GM21786 (cell line): ENCODE data around the gene KRT75.

Experiments
- ATAC-seq: cut with Tn5 transposase; IDR thresholded peaks from one replicate; pipeline ENCODE4 v1.9.1; 2021; ENCODE audit not compliant: unreplicated experiment

KRT75 gene

DNA sequence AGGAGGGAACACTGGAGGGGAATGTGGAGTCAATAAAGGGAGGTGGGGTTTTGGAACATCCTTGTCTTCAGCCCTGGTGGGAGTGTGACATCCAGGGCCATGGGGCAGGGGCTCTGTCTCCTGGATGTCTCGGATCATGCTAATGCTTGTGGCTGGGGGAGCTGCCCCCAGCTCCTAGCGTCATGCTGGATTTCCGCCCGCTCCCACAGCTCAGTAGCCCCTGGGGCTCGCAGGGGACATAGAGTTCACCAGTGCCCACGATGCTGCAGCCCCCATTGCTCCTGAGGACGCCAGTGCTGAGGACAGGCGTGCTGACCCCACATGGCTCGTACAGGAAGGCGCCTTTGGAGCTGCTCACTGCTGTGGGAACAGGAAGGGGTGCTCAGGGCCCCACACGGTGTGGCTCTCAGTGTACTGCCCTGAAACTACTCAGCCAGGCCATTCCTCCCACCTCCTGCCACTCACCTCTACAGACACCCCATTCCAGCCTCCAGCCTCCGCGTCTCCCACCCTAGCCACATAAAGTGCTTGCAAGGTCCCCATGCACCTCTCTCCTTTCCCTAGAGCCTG is 39.2 kb downstream of the KRT75 start:
- no peak for ATAC-seq

GRCh38 chr12:52392465-52393007 is 41.6 kb downstream of the KRT75 start:
- no peak for ATAC-seq

- no peak for ATAC-seq
These were observed 42.6 kb downstream of the KRT75 start for GRCh38 chr12:52391618-52392002.

DNA sequence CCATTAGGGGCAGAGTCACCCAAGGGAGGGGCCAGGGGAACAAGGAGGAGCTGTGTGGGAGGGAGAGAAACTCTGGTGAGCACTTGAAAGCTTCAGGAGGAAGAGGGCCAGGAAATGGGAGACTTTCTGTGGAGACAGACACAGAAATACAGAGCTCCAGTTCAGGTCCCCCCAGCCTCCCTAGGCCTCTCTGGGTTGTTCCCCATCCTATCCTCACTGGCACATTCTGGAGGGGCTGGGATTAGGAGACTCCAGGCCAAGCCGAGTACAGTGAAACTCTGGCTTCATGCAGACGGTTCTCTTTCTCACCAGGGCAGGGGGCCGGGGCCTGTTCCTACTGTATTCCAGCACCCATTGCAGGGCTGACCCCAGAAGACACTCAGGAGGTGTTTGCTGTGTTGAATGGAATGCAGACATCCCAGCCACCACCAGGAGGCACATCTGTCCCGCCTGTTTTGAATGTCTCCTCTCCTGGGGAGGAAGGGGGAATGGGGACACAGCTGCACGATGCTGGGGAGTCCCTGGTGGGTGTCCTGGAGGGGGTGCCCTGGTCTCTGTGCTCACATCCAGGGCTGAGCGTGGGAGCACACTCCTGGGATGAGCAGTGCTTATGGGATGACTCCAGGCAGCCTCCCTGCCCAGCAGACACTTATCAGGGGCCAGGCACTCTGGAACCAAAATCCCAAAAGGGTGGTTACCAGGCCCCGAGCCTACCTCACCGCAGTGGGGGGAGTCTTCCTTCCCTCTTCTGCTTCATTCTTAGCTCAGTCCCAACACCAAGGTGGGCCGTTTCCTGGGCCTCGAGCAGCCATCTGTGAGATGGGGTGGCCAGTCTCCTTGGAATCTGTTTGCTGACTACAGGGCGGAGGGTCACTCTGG is 43.2 kb downstream of the KRT75 start:
- ATAC-seq, result no peak

- no peak for ATAC-seq
These were observed 44.6 kb downstream of the KRT75 start for GRCh38 chr12:52389313-52390207.

GRCh38 chr12:52387859-52388258 is 46.3 kb downstream of the KRT75 start:
- no peak for ATAC-seq

GRCh38 chr12:52385226-52385702 is 48.9 kb downstream of the KRT75 start, which contains the start of gene KRT84:
TSS of gene KRT84 (minus strand) at chr12:52385652. CDS start at chr12:52385585, 67 bp downstream.
- ATAC-seq, result no peak

DNA sequence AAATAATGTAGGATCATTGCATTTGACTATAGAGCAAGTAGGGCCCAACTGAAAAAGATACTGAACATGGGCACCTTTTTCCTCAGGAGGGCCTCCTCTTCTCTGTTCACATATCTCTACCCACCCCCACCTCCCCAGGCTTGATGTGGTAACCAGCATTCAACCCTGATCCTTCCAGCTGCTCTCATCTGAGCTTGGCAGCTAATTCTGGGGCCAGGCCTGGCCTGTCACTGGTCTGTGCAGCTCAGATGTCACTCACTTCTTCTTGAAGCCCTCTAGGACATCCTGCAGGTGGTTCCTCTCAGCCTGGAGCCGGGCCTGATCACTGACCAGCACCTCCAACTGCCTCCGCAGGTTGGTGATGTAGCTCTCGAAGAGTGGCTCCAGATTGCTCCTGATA is 50.8 kb downstream of the KRT75 start:
- no peak for ATAC-seq

DNA sequence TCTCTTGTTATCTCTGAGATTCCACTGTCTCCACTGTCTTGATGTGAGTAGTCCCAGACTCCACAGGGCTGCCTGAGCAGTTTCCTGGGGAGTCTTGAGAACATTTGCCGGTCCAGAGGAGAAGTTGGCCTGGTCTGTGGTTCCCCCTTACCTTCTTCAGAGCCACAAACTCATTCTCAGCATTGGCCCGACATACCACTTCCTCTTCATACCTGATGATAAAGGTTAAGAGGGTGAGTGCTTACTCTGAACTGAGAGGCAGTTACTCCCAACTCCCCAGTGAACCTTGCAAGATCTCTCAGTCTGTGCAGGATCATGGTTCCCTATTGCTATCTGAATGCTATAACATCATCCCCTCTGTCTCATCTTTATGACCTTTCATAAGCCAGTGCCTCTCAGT is 51.3 kb downstream of the KRT75 start:
- ATAC-seq, result no peak

GRCh38 chr12:52381206-52381605 is 53.0 kb downstream of the KRT75 start:
- ATAC-seq, result no peak

- no peak for ATAC-seq
These were observed 53.9 kb downstream of the KRT75 start for GRCh38 chr12:52380271-52380694.

- no peak for ATAC-seq
These were observed 54.6 kb downstream of the KRT75 start for GRCh38 chr12:52379536-52379935.

GRCh38 chr12:52378091-52378490 is 56.1 kb downstream of the KRT75 start:
- ATAC-seq, result no peak

- no peak for ATAC-seq
These were observed 56.9 kb downstream of the KRT75 start for GRCh38 chr12:52377266-52377665.
